Stimulated activated CD8-positive, alpha-beta memory T cell treated with anti-CD3 and anti-CD28 coated beads, Interleukin-12 subunit alpha, Interleukin-12 subunit beta, amount 100 ng/mL, for 24 hours (primary cell): Measurements from ENCODE around the gene GRIK4.

ENCODE experiments used
- DNase-seq: peaks from one replicate; pipeline ENCODE4 v3.0.0-alpha.2; 2020; ENCODE audit errors: extremely low read depth

The GRIK4 gene

DNA sequence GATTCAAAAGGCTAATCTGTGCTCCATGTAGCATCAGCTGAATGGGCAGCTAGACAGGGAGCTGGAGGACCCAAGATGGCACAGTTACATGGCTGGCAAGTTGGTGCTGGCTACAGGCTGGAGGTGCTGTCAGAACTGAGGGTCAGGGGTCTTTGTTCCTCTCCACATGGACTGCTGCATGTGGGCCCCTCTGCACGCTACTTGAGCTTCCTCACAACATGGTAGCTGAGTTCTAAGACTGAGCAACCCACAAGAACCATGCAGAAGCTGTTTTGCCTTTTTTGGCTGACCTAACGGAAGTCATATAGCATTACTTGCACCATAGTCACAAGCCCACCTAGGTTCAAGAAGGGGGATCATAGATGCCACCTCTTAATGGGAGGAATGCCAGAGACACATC, 196.1 kb downstream of the GRIK4 start:
- no peak for DNase-seq

- DNase-seq = no peak
Observed at GRCh38 chr11:120708511-120709183, 197.1 kb downstream of the GRIK4 start.

DNA sequence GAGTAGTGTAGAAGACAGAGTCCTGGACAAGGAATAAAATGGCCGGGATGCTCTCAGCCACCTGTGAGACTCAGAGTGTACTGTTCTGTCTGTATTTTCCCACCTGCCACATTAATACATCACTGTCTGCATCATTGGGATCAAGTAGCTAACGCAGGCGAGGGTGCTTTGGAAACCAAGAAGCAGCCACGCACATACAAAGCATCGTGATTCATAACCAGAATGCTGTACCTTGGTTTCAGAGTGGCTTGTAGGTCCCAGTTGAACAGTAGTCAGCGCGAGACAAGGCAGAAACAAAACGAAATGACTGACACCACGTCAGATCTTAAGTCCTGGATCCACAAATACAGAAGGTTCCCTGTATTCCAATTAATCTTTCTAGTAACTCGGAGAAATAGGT, 198.3 kb downstream of the GRIK4 start:
- DNase-seq = no peak

DNA sequence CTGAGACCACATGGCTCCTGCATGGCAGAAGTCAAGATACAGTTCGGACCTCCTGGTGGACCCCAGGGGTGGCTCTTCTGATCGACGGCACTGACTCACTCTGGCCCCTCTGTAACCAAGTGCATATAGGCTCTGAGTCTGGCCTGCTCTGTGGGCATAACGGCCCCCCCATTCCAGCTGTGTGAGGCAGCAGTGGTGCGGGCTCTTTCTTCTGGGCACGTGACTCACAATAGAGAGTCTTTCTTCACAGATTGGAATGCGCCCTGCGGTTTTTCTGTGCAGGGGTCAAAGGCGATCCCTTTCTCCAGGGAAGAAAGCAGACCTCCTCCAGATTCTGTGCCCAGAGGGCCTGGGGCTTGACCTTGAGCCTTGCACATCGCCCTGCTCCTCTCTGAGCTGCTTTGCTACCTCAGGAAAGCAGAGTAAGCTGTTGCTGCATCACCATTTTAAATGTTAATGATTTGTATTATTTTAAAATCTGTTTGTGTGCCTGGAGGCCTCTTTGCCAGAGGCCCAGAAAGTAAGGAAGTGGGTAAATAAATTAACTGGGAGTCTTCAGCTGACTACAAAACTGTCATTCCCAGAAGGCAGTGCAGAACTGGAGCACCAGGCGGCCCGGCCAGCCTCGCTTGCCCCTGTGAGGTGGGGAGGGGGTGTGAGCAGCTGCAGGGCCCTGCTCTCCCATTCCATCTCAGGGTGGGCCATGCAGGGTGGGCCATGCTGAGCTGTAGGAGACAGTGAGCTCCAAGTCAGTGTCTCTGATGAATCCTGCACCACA, 199.0 kb downstream of the GRIK4 start:
- no peak for DNase-seq

DNA sequence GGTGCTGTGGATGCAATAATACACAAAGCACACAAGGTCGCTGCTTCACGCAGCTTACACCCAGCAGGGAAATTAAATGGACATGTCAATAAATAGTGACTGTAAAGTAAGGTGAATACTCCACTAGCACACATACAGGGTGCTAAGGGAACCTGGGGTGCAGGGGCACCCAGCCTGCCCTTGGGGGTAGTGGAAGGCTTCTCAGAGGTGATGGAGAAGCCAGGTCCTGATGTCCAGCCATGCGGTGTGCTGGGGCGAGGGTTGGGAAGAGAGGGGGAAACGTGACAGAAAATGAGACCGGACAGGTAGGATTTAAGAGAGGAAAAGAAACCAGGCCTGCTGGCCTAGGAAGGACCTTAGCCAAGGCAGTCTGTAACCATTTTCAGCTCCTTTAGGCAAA, 200.5 kb downstream of the GRIK4 start:
- no peak for DNase-seq

DNA sequence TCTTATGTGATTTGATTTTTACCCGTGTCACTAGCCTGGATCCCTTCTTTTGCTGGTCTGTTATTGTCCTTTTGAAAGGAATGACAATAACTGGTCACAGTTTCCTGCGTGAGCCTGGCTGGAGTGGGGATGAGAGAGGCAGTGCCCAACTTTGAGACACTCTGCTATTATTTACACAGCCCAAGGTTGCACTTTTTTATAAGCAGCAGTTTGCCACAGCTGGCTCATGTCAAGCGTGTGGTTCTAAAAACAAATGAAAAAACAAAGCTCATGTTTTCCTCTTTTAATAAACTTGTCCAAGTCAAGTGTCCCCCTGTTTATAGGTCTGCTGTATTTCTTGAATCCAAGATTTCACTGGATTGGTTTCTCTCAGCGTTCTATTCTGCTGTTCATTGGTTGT, 201.3 kb downstream of the GRIK4 start:
- no peak for DNase-seq

- no peak for DNase-seq
Observed at GRCh38 chr11:120713296-120713695, 201.7 kb downstream of the GRIK4 start.

DNA sequence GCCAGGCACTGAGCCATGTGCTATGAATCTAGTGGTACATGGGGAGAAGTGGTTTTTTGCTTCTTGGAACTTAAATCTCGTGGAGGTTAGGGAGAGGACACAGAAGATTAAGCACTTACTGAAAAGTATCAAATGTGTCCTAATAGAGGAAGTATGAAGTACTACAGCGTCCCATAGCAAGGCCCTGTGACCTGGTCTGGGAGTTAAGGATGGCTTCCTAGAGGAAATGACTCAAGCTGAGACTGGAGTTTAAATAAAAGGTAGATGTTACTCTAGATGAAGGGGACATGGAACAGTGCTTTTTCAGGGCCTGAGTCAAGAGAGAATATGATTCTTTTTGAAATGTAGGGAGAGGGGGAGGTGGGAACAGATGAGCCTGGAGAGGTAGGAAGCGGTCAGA, 202.9 kb downstream of the GRIK4 start:
- no peak for DNase-seq

- no peak for DNase-seq
Observed at GRCh38 chr11:120715239-120715638, 203.7 kb downstream of the GRIK4 start.

GRCh38 chr11:120717042-120717441, 205.5 kb downstream of the GRIK4 start:
- DNase-seq = no peak

DNA sequence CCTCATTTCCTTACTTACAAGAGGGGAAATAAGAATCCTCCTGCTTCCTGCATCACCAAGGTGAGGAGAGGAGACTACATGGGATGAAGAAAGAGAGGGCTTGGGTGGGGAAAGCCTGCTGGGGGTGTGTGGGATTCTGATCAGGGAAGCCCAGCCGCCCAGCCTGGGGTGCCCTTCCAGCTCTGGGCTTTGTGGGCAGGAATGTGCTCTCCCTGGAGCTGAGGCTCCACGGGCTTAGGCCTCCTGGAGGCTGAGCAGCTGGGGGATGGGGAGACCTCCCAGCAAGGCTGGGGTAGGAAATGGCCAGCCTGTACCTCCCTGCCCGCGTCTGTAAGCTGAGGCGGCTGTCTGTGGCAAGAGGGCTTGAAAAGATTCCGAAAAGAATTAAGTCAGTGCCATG, 206.1 kb downstream of the GRIK4 start:
- DNase-seq = no peak

- DNase-seq = no peak
Observed at GRCh38 chr11:120718171-120718570, 206.6 kb downstream of the GRIK4 start.

DNA sequence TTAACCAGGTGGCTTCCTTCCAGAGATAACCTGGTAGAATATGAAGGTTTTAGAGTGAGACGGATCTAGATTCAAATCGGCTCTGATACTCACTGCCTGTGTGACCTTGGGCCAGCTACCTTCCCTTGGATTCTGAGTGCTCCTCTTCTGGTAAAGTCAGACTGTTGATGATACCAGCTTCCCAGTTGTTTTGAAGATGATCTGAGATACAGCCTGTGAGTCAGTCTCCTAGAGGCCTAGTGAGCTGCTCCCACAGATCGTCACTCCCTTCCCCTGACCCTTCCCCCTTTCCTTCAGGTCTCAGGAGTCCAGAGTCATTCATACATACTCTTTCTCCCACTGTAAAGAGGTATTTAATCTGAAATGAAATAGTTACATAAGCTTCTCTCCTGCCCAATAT, 207.8 kb downstream of the GRIK4 start:
- DNase-seq = no peak

DNA sequence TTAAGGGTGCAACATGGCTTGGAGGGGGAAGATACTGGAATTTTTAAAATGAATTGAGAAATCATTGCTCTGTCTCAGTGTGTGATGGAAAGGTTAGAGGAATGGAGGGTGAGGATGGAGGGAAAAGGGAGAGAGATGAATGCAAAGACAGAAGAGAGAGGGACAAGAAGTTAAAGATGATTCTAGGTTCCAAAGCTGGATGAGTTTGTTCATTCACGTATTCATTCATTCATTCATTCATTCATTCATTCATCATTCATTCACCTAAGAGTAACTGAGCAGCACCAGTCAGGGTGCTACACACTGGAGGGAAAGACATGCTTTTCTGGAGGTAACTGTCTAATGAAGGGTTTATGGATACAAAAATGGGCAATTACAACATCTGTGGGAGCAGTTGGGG, 209.2 kb downstream of the GRIK4 start:
- DNase-seq = no peak

GRCh38 chr11:120722524-120722923, 211.0 kb downstream of the GRIK4 start:
- no peak for DNase-seq

DNA sequence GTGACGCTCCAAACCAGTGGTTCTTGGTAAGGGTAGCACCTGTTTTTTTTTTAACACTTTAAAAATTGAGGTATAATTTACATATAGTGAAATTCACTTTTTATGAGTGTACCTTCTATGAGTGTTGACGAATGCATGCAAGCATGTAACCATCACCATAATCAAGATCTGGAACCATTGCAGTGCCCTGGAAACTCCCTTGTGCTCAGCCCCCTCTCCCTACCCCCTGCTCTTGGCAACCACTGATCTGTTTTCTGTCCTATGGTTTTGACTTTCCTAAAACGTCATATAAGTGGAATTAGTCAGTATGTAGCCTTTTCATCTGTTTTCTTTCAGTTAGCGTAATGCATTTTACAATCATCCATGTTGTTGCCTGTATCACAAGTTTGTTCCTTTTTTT, 212.2 kb downstream of the GRIK4 start:
- no peak for DNase-seq

GRCh38 chr11:120727752-120728151, 216.2 kb downstream of the GRIK4 start:
- DNase-seq = no peak

GRCh38 chr11:120735035-120735434, 223.5 kb downstream of the GRIK4 start:
- no peak for DNase-seq

- DNase-seq = no peak
Observed at GRCh38 chr11:120738516-120739046, 227.0 kb downstream of the GRIK4 start.

- no peak for DNase-seq
Observed at GRCh38 chr11:120739780-120740179, 228.2 kb downstream of the GRIK4 start.

DNA sequence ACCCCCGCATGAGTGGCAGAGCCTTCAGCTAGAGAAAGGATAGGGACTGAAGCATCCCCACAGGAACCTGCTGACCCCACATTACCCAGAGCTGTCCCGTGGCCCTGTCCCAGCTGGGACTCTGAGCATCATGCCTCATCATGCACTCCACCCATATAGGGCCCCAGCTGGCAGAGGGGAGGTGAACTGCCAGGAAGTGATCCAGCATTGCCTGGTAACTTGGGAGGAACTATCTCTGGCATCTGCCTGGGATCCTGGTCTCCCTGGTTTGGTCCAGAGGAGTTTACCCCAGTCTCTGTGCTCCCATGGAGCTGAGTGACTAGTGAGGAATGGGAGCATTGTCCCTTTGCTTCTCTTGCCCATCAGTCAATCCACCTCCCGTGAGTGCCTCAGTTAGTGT, 228.8 kb downstream of the GRIK4 start:
- no peak for DNase-seq

GRCh38 chr11:120744016-120744994, 232.8 kb downstream of the GRIK4 start:
- DNase-seq = no peak
